Cardiac atrium fibroblast (primary cell): ENCODE measurements around the gene SOHLH1. TPM values are rescaled to one million over a fixed set of nuclear protein-coding genes. Genes with fewer than 3 reads are reported as not detected.

Experiments used
- total RNA-seq: library from RNA; depleted of rRNA; stranded (reverse); fragments of >200 nt; gene quantifications from 2 replicates; pipeline ENCODE4 v1.2.3, GENCODE V29; 2015

Gene SOHLH1
- not detected in 2 replicates for total RNA-seq

DNA sequence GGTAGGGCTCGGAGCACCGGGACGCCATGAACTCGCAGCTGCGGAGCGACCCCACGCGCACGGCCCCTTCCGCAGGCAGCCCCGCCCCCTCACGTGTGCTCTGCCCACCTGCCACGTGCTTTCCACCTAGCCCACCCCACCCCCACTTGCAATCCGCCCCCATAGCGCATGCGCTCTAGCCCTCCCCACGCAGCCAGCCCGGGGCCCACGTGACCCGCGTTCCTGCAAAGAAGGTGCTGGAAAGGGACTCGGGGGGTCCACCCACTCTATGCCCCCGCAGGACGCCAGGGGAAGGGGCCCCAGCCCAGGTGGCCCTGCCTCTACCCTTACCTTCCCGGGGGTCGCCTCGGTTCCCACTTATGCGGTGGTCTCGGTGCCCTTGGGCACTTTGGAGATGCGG lies at the start of gene SOHLH1:
Gene SOHLH1, minus strand, starts transcription at position 42 of the 400 bp plus-strand sequence. Its CDS starts 14 bp downstream, at position 28.

DNA sequence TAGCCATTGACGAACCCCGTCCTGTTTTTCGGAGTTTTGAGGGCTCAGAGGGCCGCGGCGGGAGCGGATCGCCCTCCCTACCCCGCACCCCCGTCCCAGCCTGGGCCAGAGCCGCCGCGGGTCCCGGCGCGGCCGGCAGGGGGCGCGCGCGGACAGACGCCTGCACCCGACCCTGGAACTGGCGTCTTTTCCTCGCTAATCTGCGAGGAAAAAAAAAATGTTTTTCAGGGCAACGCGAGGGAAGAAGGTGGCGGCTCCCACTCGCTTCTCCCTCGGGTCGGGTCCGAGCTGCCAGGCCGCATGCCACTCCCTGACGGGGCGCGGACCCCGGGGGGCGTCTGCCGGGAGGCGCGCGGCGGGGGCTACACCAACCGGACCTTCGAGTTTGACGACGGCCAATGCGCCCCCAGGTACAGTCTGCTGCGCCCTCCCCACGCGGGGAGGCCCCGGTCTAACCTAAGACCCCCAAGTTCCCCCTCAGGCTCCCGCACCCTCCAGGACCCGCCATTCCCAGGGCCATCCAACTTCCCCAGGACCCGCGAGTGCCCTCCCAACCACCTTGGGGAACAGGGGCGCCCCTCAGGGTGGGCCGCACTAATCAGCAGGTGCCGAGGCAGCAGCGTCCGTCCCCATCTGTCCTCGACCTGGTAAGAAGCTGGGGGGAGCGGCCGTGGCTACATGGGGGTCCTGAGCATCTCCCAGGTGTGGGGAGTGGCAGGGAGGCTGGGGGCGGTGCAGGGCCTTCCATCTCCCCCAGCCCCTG lies 2.9 kb upstream of the SOHLH1 start, which contains the start of gene KCNT1:
Gene KCNT1, plus strand, starts transcription at position 227 of the 763 bp plus-strand sequence. Its CDS starts 74 bp downstream, at position 301.

DNA sequence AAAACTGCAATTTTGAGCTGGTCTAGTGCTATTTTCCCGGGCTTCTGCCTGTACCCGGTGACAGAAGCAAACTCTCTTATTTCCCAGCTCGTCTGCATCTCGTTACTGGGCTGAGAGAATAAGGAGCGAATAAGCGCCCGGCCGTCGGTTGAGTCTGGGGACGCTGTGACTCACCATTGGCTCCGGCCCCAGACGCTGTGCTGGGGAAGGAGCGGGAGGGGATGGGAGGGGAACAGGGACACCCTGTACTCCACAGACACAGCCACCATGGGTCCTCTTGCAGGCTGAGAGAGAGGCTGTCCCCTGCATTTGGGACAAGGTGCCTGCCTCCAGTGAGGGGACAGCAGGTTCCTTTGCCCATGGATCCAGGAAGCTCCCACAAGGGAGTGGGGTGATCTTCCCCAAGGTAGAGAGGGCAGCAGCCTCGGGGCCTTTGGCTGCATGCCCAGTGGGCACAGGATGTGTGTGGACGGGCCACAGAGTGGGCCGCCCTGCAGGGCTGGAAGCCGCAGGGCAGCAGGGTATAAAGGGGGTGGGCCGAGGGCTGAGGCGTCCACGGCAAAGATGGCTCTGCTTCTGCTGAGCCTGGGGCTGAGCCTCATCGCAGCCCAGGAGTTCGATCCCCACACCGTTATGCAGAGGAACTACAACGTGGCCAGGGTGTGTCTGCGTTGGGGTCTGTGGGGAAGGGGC lies 36.4 kb downstream of the SOHLH1 start, which contains the start of gene LCN9:
Gene LCN9, plus strand, starts transcription at position 552 of the 693 bp plus-strand sequence. Its CDS starts 13 bp downstream, at position 565.

Other genes starting within 250 kb of the SOHLH1 start
- 5.6 and 7.6 TPM in 2 replicates for gene PPP1R26, start 219.7 kb downstream of the SOHLH1 start, total RNA-seq
- 51.4 and 62.5 TPM in 2 replicates for gene MRPS2, start 198.8 kb downstream of the SOHLH1 start, total RNA-seq
- gene LCN1, start 178.0 kb downstream of the SOHLH1 start, total RNA-seq: not detected in 2 replicates
- not detected in 2 replicates for gene OBP2A, start 153.4 kb downstream of the SOHLH1 start, total RNA-seq
- not detected in 2 replicates for gene PAEP, start 137.7 kb downstream of the SOHLH1 start, total RNA-seq
- gene GLT6D1, start 59.9 kb downstream of the SOHLH1 start, total RNA-seq: not detected in 2 replicates
- gene LCN9, start 36.2 kb downstream of the SOHLH1 start, total RNA-seq: not detected in 2 replicates
- gene KCNT1, start 2.7 kb upstream of the SOHLH1 start, total RNA-seq: not detected in 2 replicates
- 10.9 and 24.7 TPM in 2 replicates for gene CAMSAP1, start 208.1 kb upstream of the SOHLH1 start, total RNA-seq